ENCODE measurements around the gene FAM135A.

FAM135A gene

GRCh38 chr6:70413114-70413991 lies at the start of gene FAM135A:
TSS of gene FAM135A (plus strand) at chr6:70413508. CDS start at chr6:70428343, 14,835 bp downstream.
- in situ Hi-C loops (cut with MboI; ENCODE audit: low sequenced_read_pairs, unreplicated experiment), result loop anchor here (25.0 kb wide), 1 partner anchor 274 kb away; no protein-coding TSS in a partner anchor
- TF ChIP-seq CTCF (IDR thresholded peaks at IDR 0.05; ENCODE audit: borderline replicate concordance, control extremely low read depth, extremely low read depth, insufficient read depth, missing control alignments), result no peak
- peak; percentile 97 for DNase-seq (ENCODE audit: low spot score)

GRCh38 chr6:70363741-70364493 lies 49.4 kb upstream of the FAM135A start:
- in situ Hi-C loops (cut with MboI; ENCODE audit: low sequenced_read_pairs, unreplicated experiment), result no loop called here
- no peak for DNase-seq (ENCODE audit: low spot score)
- TF ChIP-seq CTCF (IDR thresholded peaks at IDR 0.05; ENCODE audit: borderline replicate concordance, control extremely low read depth, extremely low read depth, insufficient read depth, missing control alignments), result no peak

GRCh38 chr6:70369332-70369950 lies 43.9 kb upstream of the FAM135A start:
- peak; percentile 51 for DNase-seq (ENCODE audit: low spot score)
- TF ChIP-seq CTCF (IDR thresholded peaks at IDR 0.05; ENCODE audit: borderline replicate concordance, control extremely low read depth, extremely low read depth, insufficient read depth, missing control alignments), result peak; percentile 94
- in situ Hi-C loops (cut with MboI; ENCODE audit: low sequenced_read_pairs, unreplicated experiment), result no loop called here

- no peak for TF ChIP-seq CTCF (IDR thresholded peaks at IDR 0.05; ENCODE audit: borderline replicate concordance, control extremely low read depth, extremely low read depth, insufficient read depth, missing control alignments)
- in situ Hi-C loops (cut with MboI; ENCODE audit: low sequenced_read_pairs, unreplicated experiment), result no loop called here
- no peak for DNase-seq (ENCODE audit: low spot score)
Observed at GRCh38 chr6:70370496-70370895, 42.8 kb upstream of the FAM135A start.

GRCh38 chr6:70371454-70372105 lies 41.7 kb upstream of the FAM135A start:
- no peak for TF ChIP-seq CTCF (IDR thresholded peaks at IDR 0.05; ENCODE audit: borderline replicate concordance, control extremely low read depth, extremely low read depth, insufficient read depth, missing control alignments)
- in situ Hi-C loops (cut with MboI; ENCODE audit: low sequenced_read_pairs, unreplicated experiment), result no loop called here
- DNase-seq (ENCODE audit: low spot score), result peak; percentile 36

GRCh38 chr6:70375166-70375565 lies 38.1 kb upstream of the FAM135A start:
- in situ Hi-C loops (cut with MboI; ENCODE audit: low sequenced_read_pairs, unreplicated experiment), result no loop called here
- DNase-seq (ENCODE audit: low spot score), result no peak

More at GRCh38 chr6:70375166-70375565, 38.1 kb upstream of the FAM135A start:
- no peak for TF ChIP-seq CTCF (IDR thresholded peaks at IDR 0.05; ENCODE audit: borderline replicate concordance, control extremely low read depth, extremely low read depth, insufficient read depth, missing control alignments)
